Measurements from ENCODE around the gene KLHL12. TPM values are rescaled to one million over a fixed set of nuclear protein-coding genes. Genes with fewer than 3 reads are reported as not detected.

The KLHL12 gene
- total RNA-seq, 2 donors from 2014 or later, result 25.1 to 43.1 TPM

GRCh38 chr1:202858331-202858730 lies 68.7 kb downstream of the KLHL12 start:
- Mint-ChIP-seq H3K9me3 (no peaks in the 10 kb centered on the region), H3K36me3 (no peaks in the 10 kb centered on the region), H3K27ac (no peak overlapping the region), H3K27me3 (peaks cover 9% of the 10 kb centered on the region in 2 donors), H3K4me3 (no peak overlapping the region), H3K4me1 (ENCODE audit: low read depth in 2 of 2) (peaks cover 7 to 22% of the 10 kb centered on the region in 2 donors)
- no peak for DNase-seq (ENCODE audit: low spot score)
- ATAC-seq, result no peak

GRCh38 chr1:202857136-202857610 lies 69.9 kb downstream of the KLHL12 start:
- no peaks in the 10 kb centered on the region for H3K9me3 Mint-ChIP-seq
- H3K27ac Mint-ChIP-seq, result no peak overlapping the region
- H3K4me3 Mint-ChIP-seq, result no peak overlapping the region
- H3K27me3 Mint-ChIP-seq, result peaks cover 6 to 7% of the 10 kb centered on the region in 2 donors
- H3K4me1 Mint-ChIP-seq (ENCODE audit: low read depth in 2 of 2), result peaks cover 7 to 21% of the 10 kb centered on the region in 2 donors
- ATAC-seq (no peak), DNase-seq (ENCODE audit: low spot score) (no peak)
- H3K36me3 Mint-ChIP-seq, result no peaks in the 10 kb centered on the region

- H3K27me3 Mint-ChIP-seq, result no peaks in the 10 kb centered on the region
- H3K9me3 Mint-ChIP-seq, result no peaks in the 10 kb centered on the region
- H3K4me3 Mint-ChIP-seq, result no peak overlapping the region
- peaks cover 0 to 12% of the 10 kb centered on the region in 2 donors for H3K4me1 Mint-ChIP-seq (ENCODE audit: low read depth in 2 of 2)
- no peak overlapping the region for H3K27ac Mint-ChIP-seq
- no peaks in the 10 kb centered on the region for H3K36me3 Mint-ChIP-seq
- DNase-seq (ENCODE audit: low spot score), result no peak
- ATAC-seq, result no peak
Measured at GRCh38 chr1:202856014-202856413, 71.0 kb downstream of the KLHL12 start.

DNA sequence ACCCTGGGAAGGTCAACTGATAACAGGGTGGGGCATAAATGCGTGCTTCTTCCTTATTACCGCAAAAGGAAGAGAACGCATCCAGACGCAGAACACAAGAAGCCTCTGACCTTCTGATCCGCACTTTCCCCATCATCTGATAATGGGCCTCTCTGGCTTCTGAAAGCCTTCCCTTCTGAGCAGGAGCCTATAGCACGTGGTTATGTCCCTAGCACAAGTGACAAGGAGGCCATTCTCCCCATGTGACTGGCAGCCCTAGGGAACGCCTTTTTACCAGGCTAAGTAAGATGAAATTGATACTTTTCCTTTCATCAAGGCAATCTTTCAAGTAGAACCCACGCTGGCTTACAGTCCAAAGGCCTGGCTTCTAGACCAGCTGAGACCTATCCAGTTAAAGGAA lies 72.2 kb downstream of the KLHL12 start:
- H3K9me3 Mint-ChIP-seq, result no peaks in the 10 kb centered on the region
- no peak overlapping the region for H3K27ac Mint-ChIP-seq
- no peak overlapping the region for H3K4me3 Mint-ChIP-seq
- H3K4me1 Mint-ChIP-seq (ENCODE audit: low read depth in 2 of 2), result peaks cover 0 to 5% of the 10 kb centered on the region in 2 donors
- no peak for ATAC-seq
- no peaks in the 10 kb centered on the region for H3K27me3 Mint-ChIP-seq
- no peaks in the 10 kb centered on the region for H3K36me3 Mint-ChIP-seq
- DNase-seq (ENCODE audit: low spot score), result no peak

DNA sequence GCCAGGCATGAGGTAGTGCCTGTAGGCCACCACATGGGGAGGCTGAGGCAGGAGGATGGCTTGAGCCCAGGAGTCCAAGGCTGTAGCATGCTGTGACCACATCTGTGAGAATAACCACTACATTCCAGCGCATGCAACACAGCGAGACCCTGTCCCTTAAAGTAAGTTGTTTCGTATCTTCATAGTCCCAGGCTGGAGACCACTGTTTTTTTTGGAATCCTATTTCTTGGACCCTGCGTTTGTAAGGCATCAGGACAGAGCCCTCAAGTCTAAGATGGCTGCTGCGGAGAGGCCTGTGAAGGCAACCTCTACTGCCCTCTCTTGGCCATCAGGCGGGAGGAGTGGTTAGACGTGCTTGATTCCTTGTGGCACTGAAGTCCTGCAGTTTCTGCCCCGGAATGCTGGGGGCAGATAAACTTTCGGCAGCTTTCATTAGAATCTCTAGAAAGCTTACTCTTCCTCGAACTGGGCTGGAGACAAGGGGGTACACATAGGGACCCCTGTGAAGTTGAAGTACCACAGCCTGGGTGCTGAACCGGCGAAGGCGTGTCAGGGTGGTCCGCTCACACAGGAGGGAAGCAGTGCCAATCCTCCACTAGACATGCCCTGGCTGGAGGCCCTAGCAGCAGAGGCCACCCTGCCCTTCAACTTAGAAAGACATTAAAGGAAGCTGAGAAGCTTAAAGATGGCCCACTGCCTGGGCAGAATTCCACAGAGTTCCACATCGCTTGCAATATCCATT lies 74.7 kb downstream of the KLHL12 start:
- Mint-ChIP-seq H3K4me1 (ENCODE audit: low read depth in 2 of 2) (peaks cover 4 to 5% of the 10 kb centered on the region in 2 donors), H3K9me3 (no peaks in the 10 kb centered on the region), H3K36me3 (no peaks in the 10 kb centered on the region), H3K27ac (no peak overlapping the region), H3K27me3 (no peaks in the 10 kb centered on the region), H3K4me3 (no peak overlapping the region)
- peak; percentile 77 to 87 for ATAC-seq
- peak; percentile 65 for DNase-seq (ENCODE audit: low spot score)

GRCh38 chr1:202850593-202851362 lies 76.3 kb downstream of the KLHL12 start:
- H3K27ac Mint-ChIP-seq, result no peak overlapping the region
- no peaks in the 10 kb centered on the region for H3K27me3 Mint-ChIP-seq
- H3K4me3 Mint-ChIP-seq, result no peak overlapping the region
- no peaks in the 10 kb centered on the region for H3K36me3 Mint-ChIP-seq
- no peaks in the 10 kb centered on the region for H3K9me3 Mint-ChIP-seq
- H3K4me1 Mint-ChIP-seq (ENCODE audit: low read depth in 2 of 2), result peaks cover 6 to 10% of the 10 kb centered on the region in 2 donors
- no peak for ATAC-seq
- DNase-seq (ENCODE audit: low spot score), result no peak

- no peaks in the 10 kb centered on the region for H3K27me3 Mint-ChIP-seq
- H3K36me3 Mint-ChIP-seq, result no peaks in the 10 kb centered on the region
- ATAC-seq, result no peak
- no peak overlapping the region for H3K27ac Mint-ChIP-seq
- H3K9me3 Mint-ChIP-seq, result no peaks in the 10 kb centered on the region
- no peak for DNase-seq (ENCODE audit: low spot score)
- H3K4me3 Mint-ChIP-seq, result no peak overlapping the region
- peaks cover 10 to 15% of the 10 kb centered on the region in 2 donors for H3K4me1 Mint-ChIP-seq (ENCODE audit: low read depth in 2 of 2)
Measured at GRCh38 chr1:202848191-202848542, 78.9 kb downstream of the KLHL12 start.

DNA sequence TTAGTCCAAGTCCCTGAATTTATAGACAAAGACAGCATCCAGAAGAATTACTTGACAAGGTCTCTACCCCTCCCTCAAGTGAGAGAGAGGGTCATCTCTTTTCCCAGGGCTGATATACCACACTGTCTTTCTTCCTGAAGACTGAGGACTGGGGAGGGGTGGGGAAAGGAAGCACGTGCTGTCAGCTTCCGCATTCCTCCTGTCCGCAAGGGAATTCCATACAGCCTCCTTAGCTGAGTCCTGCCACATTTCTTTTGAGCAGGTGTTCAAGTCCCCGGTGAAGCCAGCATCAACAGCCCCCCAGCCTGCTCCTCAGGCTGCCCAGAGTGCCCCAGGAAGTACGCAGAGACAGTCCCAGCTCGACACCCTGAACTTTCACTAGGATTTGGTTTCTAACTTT lies 82.1 kb downstream of the KLHL12 start:
- Mint-ChIP-seq H3K4me3 (no peak overlapping the region), H3K27me3 (no peaks in the 10 kb centered on the region), H3K27ac (no peak overlapping the region), H3K4me1 (ENCODE audit: low read depth in 2 of 2) (peaks cover 10 to 24% of the 10 kb centered on the region in 2 donors), H3K9me3 (no peaks in the 10 kb centered on the region), H3K36me3 (no peaks in the 10 kb centered on the region)
- no peak for DNase-seq (ENCODE audit: low spot score)
- no peak for ATAC-seq

- no peak for ATAC-seq
- Mint-ChIP-seq H3K27ac (no peak overlapping the region), H3K27me3 (no peaks in the 10 kb centered on the region), H3K36me3 (no peaks in the 10 kb centered on the region), H3K9me3 (no peaks in the 10 kb centered on the region), H3K4me3 (no peak overlapping the region), H3K4me1 (ENCODE audit: low read depth in 2 of 2) (peaks cover 10 to 24% of the 10 kb centered on the region in 2 donors)
- no peak for DNase-seq (ENCODE audit: low spot score)
Measured at GRCh38 chr1:202844259-202844658, 82.8 kb downstream of the KLHL12 start.

DNA sequence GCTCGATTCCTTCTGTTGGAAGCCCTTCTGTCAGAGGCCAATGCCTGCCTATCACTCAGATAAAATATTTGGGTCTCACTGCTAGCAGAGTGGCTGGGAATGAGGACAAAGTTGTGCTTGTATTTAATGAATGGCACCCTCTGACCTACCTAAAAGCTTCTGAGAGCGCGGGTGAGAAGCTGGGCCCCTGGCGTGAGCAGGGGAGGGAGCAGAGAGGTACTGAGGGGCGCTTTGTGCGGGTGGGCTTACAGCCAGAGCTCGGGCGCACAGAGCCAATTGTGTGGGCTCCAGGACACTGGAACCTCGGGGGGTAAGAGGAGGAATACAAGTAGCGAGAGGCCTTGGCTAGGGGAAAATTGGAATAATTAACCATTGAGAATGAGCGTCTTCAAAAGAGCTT lies 84.0 kb downstream of the KLHL12 start:
- Mint-ChIP-seq H3K9me3 (no peaks in the 10 kb centered on the region), H3K27ac (peak overlapping the region in 1 of 2 donors; percentile 78), H3K4me1 (ENCODE audit: low read depth in 2 of 2) (peaks cover 10 to 21% of the 10 kb centered on the region in 2 donors), H3K27me3 (no peaks in the 10 kb centered on the region), H3K4me3 (no peak overlapping the region), H3K36me3 (no peaks in the 10 kb centered on the region)
- DNase-seq (ENCODE audit: low spot score) (no peak), ATAC-seq (no peak)

Other genes starting within 250 kb of the KLHL12 start
- gene SYT2, start 216.8 kb downstream of the KLHL12 start, total RNA-seq, result not detected
- gene KDM5B, start 118.8 kb downstream of the KLHL12 start, total RNA-seq, result 100 to 1,000 TPM in 1 of 2 donors, 10 to 100 TPM in 1; 92.2 to 150 TPM
- 1 to 10 TPM; 1.0 to 1.4 TPM for gene PCAT6, start 116.3 kb downstream of the KLHL12 start, total RNA-seq
- 10 to 100 TPM; 16.1 to 18.5 TPM for gene RABIF, start 38.1 kb downstream of the KLHL12 start, total RNA-seq
- gene ADIPOR1, start 31.1 kb upstream of the KLHL12 start, total RNA-seq, result 10 to 100 TPM; 83.3 to 92.5 TPM
- 10 to 100 TPM; 26.3 to 35.6 TPM for gene CYB5R1, start 40.0 kb upstream of the KLHL12 start, total RNA-seq
- 10 to 100 TPM; 65.1 to 93.0 TPM for gene TMEM183A, start 80.1 kb upstream of the KLHL12 start, total RNA-seq
- gene PPFIA4, start 99.3 kb upstream of the KLHL12 start, total RNA-seq, result 10 to 100 TPM; 19.6 to 44.7 TPM
- gene MYOG, start 158.8 kb upstream of the KLHL12 start, total RNA-seq, result not detected
- gene ADORA1, start 200.5 kb upstream of the KLHL12 start, total RNA-seq, result not detected
- not detected for gene MYBPH, start 248.6 kb upstream of the KLHL12 start, total RNA-seq